ENCODE data around the gene NFATC2. TPM values are rescaled to one million over a fixed set of nuclear protein-coding genes. Genes with fewer than 3 reads are reported as not detected.

The NFATC2 gene
- polyA plus RNA-seq, 2 donors, result 0.75 to 0.90 TPM

- no peaks in the 10 kb centered on the region for H3K4me1 ChIP-seq (ENCODE audit: control insufficient read depth in 2 of 2, insufficient read depth in 2 of 2, low read length in 1 of 2)
- no peaks in the 10 kb centered on the region for H3K36me3 ChIP-seq (ENCODE audit: control insufficient read depth in 2 of 2, insufficient read depth in 2 of 2, low read length in 1 of 2)
- H3K4me3 ChIP-seq (ENCODE audit: low read depth in 1 of 2, low read length in 2 of 2), result no peak overlapping the region
- no peaks in the 10 kb centered on the region for H3K9me3 ChIP-seq (ENCODE audit: control insufficient read depth in 2 of 2, insufficient read depth in 1 of 2, low read depth in 1 of 2, low read length in 1 of 2)
- 70 to 78% methylated on average over 3 of the region's 3 CpGs for WGBS, 2 donors
- H3K27ac ChIP-seq (ENCODE audit: low read depth in 2 of 2, low read length in 1 of 2), result no peak overlapping the region
- H3K27me3 ChIP-seq (ENCODE audit: control insufficient read depth in 1 of 2, insufficient read depth in 2 of 2, low read length in 2 of 2), result no peaks in the 10 kb centered on the region
Observed at GRCh38 chr20:51337126-51337805, 205.3 kb downstream of the NFATC2 start.

Other genes with a start within 250 kb of the NFATC2 start
- gene ATP9A, start 225.7 kb upstream of the NFATC2 start, polyA plus RNA-seq, result 1 to 10 TPM; 5.0 to 7.5 TPM